Chondrocyte (in vitro differentiated cells): ENCODE data around the gene PDZD2. TPM values are rescaled to one million over a fixed set of nuclear protein-coding genes. Genes with fewer than 3 reads are reported as not detected.
A peak's percentile ranks its signal among the peaks of the same experiment; 100 is the strongest.

Experiments
- DNase-seq: peaks from one replicate; pipeline ENCODE4 v3.0.0; 2021; ENCODE audit warnings: mixed read lengths, low spot score
- H3K27ac Mint-ChIP-seq: one replicate; pipeline ENCODE4 v1.8.0; 2021; ENCODE audit warnings: mild to moderate bottlenecking, moderate library complexity, mixed read lengths; ENCODE audit not compliant: unreplicated experiment
- H3K27me3 Mint-ChIP-seq: 2 replicates; pipeline ENCODE4 v1.8.0; 2021; ENCODE audit warnings: low read depth, mixed read lengths
- H3K36me3 Mint-ChIP-seq: 2 replicates; pipeline ENCODE4 v1.8.0; 2021; ENCODE audit warnings: low read depth, mixed read lengths
- H3K4me1 Mint-ChIP-seq: 2 replicates; pipeline ENCODE4 v1.8.0; 2021; ENCODE audit warnings: low read depth, mild to moderate bottlenecking, mixed read lengths
- H3K4me3 Mint-ChIP-seq: one replicate; pipeline ENCODE4 v1.8.0; 2021; ENCODE audit warnings: mild to moderate bottlenecking, moderate library complexity, mixed read lengths; ENCODE audit not compliant: unreplicated experiment
- H3K9me3 Mint-ChIP-seq: 2 replicates; pipeline ENCODE4 v1.8.0; 2021; ENCODE audit warnings: low read depth, mixed read lengths
- total RNA-seq: library from RNA; stranded (reverse); gene quantifications from 3 replicates; pipeline ENCODE4 v1.2.1, GENCODE V29; 2021
- TF ChIP-seq, protein P1 (sequence below): fragments of 200-600 bp; sonication (generic); IDR thresholded peaks from 2 replicates; pipeline ENCODE4 v1.5.0; 2021; ENCODE audit warnings: antibody characterized with exemption, mild to moderate bottlenecking, moderate library complexity

The PDZD2 gene
- total RNA-seq, 1 donor from 2014 or later = 30.9 TPM

DNA sequence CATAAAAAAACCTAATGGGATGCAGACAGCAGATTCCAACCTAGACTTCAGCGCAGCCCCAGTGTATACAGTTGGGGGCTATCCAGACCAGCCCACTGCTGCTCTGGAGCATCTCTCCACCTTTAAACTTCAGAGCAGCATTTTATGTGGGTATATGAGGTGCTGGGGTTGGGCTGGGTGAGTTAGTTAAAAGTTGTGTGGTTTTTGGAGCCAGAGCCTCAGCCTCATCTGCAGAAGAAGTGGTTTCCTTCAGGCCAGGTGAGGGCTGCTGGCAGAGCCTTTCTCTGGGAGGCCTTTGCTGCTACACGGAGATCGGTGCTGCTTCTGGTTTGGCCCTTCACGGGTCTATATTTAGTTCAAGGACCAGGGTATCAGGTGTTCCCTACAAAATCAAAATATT is 228.3 kb downstream of the PDZD2 start:
- DNase-seq = no peak
- Mint-ChIP-seq H3K36me3 (no peaks in the 10 kb centered on the region), H3K4me3 (no peak overlapping the region), H3K4me1 (peaks cover 31% of the 10 kb centered on the region), H3K9me3 (no peaks in the 10 kb centered on the region), H3K27ac (no peak overlapping the region), H3K27me3 (no peaks in the 10 kb centered on the region)
- TF ChIP-seq, protein P1, sequence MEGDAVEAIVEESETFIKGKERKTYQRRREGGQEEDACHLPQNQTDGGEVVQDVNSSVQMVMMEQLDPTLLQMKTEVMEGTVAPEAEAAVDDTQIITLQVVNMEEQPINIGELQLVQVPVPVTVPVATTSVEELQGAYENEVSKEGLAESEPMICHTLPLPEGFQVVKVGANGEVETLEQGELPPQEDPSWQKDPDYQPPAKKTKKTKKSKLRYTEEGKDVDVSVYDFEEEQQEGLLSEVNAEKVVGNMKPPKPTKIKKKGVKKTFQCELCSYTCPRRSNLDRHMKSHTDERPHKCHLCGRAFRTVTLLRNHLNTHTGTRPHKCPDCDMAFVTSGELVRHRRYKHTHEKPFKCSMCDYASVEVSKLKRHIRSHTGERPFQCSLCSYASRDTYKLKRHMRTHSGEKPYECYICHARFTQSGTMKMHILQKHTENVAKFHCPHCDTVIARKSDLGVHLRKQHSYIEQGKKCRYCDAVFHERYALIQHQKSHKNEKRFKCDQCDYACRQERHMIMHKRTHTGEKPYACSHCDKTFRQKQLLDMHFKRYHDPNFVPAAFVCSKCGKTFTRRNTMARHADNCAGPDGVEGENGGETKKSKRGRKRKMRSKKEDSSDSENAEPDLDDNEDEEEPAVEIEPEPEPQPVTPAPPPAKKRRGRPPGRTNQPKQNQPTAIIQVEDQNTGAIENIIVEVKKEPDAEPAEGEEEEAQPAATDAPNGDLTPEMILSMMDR = no peak

DNA sequence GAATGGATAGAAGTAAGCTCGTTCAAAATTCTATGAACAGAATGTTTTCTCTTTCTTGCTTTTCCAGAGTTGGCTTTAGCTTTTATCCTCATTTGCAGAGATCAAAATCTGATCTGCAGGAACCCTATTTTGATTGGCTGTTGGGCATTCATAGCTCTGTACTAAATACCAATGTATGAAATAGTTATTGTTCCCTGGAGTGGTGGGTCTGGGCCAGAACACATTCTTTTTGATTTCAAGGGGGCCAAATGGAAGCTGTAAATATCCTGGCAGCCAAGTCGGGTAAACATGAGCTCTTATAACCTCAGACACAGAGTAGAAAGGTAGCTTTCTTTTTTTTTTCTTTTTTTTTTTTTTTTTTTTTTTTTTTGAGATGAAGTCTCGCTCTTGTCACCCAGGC is 241.5 kb downstream of the PDZD2 start:
- TF ChIP-seq, protein P1 = no peak
- Mint-ChIP-seq H3K9me3 (no peaks in the 10 kb centered on the region), H3K4me1 (peaks cover 13% of the 10 kb centered on the region), H3K27ac (no peak overlapping the region), H3K4me3 (no peak overlapping the region), H3K36me3 (no peaks in the 10 kb centered on the region), H3K27me3 (no peaks in the 10 kb centered on the region)
- no peak for DNase-seq

DNA sequence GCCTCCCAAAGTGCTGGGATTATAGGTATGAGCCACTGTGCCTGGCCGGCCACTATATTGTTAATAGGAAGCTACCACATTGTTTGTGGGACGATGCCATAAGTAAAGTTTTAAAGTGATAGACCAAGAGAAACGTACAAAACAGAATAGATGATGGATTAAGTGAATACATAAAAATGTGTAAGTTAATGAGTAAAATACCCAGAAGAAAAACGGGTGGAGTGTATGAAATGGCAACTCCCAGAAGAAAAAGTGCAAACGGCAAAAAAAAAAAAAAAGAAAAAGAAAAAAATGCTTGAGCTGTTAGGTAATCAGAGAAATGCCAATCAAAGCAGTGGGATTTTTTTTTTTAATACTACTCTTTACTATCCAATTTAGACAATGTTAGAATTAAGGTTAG is 246.0 kb downstream of the PDZD2 start:
- Mint-ChIP-seq H3K36me3 (no peaks in the 10 kb centered on the region), H3K4me3 (no peak overlapping the region), H3K4me1 (peaks cover 38% of the 10 kb centered on the region), H3K27me3 (no peaks in the 10 kb centered on the region), H3K9me3 (no peaks in the 10 kb centered on the region), H3K27ac (peak overlapping the region; percentile 79)
- no peak for DNase-seq
- TF ChIP-seq, protein P1 = no peak

DNA sequence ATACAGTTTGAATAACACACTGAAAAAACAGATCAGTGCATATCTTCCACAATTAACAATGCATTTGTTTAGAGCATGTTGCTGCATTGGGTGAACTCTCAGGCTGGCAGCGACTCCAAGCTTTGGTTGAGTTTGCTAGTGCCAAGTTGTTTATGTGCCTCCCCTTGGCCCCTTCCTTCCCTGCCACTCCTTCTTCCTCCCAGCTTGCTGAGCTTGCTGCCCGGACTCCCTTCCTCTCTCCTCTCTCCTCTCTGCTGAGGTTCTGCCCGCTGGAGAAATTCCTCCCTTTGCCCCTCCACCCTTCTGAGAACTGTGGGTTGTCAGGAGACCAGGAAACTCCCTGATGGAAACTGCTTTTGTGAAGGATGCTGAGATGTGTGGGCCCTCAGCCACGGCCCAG is 247.3 kb downstream of the PDZD2 start:
- no peaks in the 10 kb centered on the region for H3K9me3 Mint-ChIP-seq
- peaks cover 38% of the 10 kb centered on the region for H3K4me1 Mint-ChIP-seq
- H3K4me3 Mint-ChIP-seq = no peak overlapping the region
- TF ChIP-seq, protein P1 = no peak
- no peaks in the 10 kb centered on the region for H3K27me3 Mint-ChIP-seq
- no peak for DNase-seq
- peak overlapping the region; percentile 71 for H3K27ac Mint-ChIP-seq
- no peaks in the 10 kb centered on the region for H3K36me3 Mint-ChIP-seq

DNA sequence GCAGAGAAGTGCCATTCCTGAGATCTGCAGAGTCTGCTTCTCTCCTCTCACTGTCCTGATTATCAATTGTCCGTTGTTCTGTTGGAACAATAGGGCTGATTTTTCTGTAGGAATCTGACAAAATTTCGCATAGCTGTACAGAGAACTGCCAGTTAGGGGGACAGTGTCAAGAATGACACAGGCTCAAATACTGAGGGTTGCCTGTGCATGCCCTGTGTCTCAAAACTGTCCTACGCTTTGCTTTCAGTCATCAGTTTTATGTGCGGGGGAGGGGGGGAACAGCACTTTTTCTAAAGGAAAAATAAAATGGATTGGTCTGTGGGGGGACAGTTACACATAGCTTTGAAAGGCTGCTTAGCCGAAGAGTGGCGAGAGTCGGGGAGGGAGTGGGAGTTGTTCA is 248.6 kb downstream of the PDZD2 start:
- TF ChIP-seq, protein P1 = no peak
- Mint-ChIP-seq H3K27me3 (no peaks in the 10 kb centered on the region), H3K9me3 (no peaks in the 10 kb centered on the region), H3K4me1 (peaks cover 38% of the 10 kb centered on the region), H3K36me3 (no peaks in the 10 kb centered on the region), H3K27ac (no peak overlapping the region), H3K4me3 (no peak overlapping the region)
- DNase-seq = no peak
